ENCODE data around the gene DPF1.
"Not testable (repeated sequence)": the region's sequence is repeated elsewhere in the genome, so short reads cannot be mapped to it uniquely, and the experiment has no call there.

DPF1 gene

DNA sequence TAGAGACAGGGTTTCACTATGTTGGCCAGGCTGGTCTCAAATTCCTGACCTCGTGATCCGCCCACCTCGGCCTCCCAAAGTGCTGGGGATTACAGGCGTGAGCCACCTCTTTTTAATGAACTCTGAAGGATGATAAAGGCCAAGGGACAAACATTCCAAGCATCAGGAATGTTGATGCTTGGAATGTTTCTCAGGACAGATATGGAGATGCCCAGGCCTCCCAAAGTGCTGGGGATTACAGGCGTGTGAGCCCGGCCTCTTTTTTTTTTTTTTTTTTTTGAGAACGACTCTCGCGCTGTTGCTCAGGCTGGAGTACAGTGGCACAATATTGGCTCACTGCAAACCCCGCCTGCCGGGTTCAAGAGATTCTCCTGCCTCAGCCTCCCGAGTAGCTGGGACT, 37.9 kb upstream of the DPF1 start:
- H3K9me3 Mint-ChIP-seq; H3K27me3 Mint-ChIP-seq; DNase-seq; ATAC-seq (replicated peaks): not testable (repeated sequence)
- H3K36me3 Mint-ChIP-seq: peaks cover 22 to 36% of the 10 kb centered on the region in 2 donors
- peak overlapping the region in 1 of 2 donors; percentile 25 for H3K4me3 Mint-ChIP-seq
- peaks cover 37 to 50% of the 10 kb centered on the region in 2 donors for H3K4me1 Mint-ChIP-seq
- H3K27ac Mint-ChIP-seq: peak overlapping the region; percentile 81

DNA sequence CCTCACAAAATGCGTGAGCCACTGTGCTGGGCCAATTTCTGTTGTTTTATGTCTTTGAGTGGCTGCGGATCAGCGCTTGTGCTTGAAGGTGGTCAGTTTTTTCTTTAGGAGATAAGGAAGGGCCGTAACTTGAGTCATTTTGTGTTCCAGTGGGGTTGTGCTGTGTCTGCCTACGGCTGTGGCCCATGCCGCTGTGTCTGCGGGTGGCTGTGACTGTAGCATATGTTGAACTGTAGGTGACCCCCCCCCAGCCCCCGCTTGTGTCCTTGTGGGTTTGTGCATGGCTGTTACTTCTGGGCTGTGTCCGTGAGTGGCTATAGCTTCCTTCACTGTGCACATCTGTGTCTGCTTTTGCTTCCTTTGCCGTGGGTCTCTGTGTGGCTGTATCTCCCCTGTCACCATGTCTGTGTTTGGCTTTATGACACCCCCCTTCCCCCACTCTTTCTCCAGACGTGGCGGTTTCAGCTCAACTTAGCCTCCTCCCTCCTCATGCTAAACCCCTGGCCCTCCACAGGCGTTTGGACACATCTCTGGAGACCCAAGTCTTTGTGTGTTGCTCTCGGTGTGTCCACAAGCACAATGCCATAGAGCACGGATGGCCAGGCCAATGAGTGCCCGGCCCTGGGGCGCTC, 31.5 kb upstream of the DPF1 start:
- ATAC-seq (replicated peaks) (peak; percentile 16 to 31), DNase-seq (no peak)
- H3K9me3 Mint-ChIP-seq: peaks cover 0 to 3% of the 10 kb centered on the region in 2 donors
- peak overlapping the region; percentile 97 for H3K27ac Mint-ChIP-seq
- no peaks in the 10 kb centered on the region for H3K27me3 Mint-ChIP-seq
- H3K4me3 Mint-ChIP-seq: peak overlapping the region; percentile 94 to 95
- H3K4me1 Mint-ChIP-seq: peaks cover 42 to 79% of the 10 kb centered on the region in 2 donors
- peaks cover 51 to 58% of the 10 kb centered on the region in 2 donors for H3K36me3 Mint-ChIP-seq

DNA sequence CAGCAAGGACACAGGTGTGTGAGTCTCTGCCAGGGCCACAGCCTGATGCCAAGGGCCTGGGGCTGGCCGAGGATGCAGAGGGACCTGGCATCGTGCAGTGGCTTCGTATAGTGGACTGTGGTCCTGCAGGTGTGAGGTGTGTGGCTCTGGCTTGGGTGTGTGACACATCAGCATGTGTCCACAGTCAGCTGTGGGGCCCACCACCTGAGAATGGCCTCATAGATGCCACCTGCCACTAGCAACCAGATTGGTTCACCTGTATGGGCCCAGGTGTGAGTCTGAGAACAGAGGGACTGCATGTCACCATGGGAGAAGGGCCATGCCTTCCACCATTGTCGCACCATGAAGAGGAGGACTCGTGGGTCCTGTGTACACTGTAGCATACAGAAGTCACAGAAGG, 29.8 kb upstream of the DPF1 start:
- H3K9me3 Mint-ChIP-seq: peaks cover 0 to 4% of the 10 kb centered on the region in 2 donors
- H3K27ac Mint-ChIP-seq: peak overlapping the region; percentile 75
- peaks cover 43 to 74% of the 10 kb centered on the region in 2 donors for H3K4me1 Mint-ChIP-seq
- peak overlapping the region; percentile 94 to 95 for H3K4me3 Mint-ChIP-seq
- no peak for ATAC-seq (replicated peaks)
- DNase-seq: no peak
- peaks cover 54 to 64% of the 10 kb centered on the region in 2 donors for H3K36me3 Mint-ChIP-seq
- H3K27me3 Mint-ChIP-seq: no peaks in the 10 kb centered on the region

DNA sequence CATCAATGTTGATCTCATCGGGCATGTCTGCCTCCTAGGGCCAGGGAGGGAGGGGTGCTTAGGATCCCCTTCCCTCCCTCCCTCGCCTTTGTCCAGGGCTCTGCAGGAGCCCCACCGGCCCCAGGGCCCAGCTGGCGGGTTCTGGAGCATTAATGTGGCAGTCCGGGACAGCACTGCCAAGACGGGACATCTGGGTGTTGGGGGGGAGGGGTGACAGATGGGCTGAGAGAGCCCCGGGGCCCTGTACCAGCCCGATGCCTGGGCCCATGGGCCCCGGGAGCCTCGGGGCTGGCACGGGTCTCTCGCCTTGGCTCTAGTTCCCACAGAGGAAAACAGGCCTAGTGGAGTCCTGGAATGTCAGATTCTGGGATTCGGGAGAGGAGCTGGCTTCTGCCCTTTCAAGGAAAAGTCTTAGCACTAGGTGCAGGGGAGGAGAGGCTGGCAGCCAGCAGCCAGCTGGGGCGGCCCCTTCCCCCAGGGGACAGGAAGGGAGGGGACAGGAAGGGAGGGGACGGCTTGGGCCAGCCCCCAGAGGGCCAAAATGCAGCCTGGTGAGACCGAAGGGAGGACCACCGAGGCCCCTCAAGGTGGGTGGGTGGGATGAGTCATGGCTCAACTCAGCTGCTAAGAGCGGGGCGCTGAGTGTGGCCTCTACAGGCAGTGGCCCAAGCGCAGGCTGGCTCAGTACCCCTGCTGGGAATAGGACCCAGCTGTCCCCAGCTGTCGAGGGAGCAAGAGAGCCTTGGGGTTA, 29.1 kb upstream of the DPF1 start:
- peaks cover 0 to 4% of the 10 kb centered on the region in 2 donors for H3K9me3 Mint-ChIP-seq
- peak overlapping the region; percentile 89 for H3K27ac Mint-ChIP-seq
- DNase-seq (peak; percentile 61), ATAC-seq (replicated peaks) (peak; percentile 36 to 41)
- H3K4me3 Mint-ChIP-seq: peak overlapping the region; percentile 94 to 95
- H3K4me1 Mint-ChIP-seq: peaks cover 42 to 77% of the 10 kb centered on the region in 2 donors
- H3K36me3 Mint-ChIP-seq: peaks cover 57 to 68% of the 10 kb centered on the region in 2 donors
- H3K27me3 Mint-ChIP-seq: no peaks in the 10 kb centered on the region

DNA sequence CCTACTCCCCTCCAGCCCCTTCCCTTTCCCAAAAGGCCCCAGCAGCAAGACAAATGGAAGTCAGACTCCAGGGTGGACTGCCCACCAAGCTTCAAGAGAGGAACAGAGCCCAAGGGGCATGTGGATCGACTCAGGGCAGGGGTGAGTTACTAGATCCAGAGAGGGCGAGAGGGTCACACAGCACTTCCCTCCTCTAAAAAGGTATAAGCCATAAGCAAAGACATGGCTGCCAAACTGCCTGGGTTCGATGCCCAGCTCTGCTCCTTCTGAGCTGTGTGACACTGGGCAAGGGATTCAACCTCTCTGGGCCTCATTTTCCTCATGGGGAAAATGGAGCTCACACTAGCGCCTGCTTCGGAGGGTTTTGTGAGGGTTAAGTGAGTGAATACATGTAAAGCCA, 28.4 kb upstream of the DPF1 start:
- Mint-ChIP-seq H3K27me3 (no peaks in the 10 kb centered on the region), H3K4me1 (peaks cover 45 to 79% of the 10 kb centered on the region in 2 donors), H3K4me3 (peak overlapping the region; percentile 94 to 95), H3K36me3 (peaks cover 56 to 71% of the 10 kb centered on the region in 2 donors), H3K9me3 (peaks cover 0 to 4% of the 10 kb centered on the region in 2 donors), H3K27ac (peak overlapping the region; percentile 47)
- DNase-seq (no peak), ATAC-seq (replicated peaks) (no peak)

DNA sequence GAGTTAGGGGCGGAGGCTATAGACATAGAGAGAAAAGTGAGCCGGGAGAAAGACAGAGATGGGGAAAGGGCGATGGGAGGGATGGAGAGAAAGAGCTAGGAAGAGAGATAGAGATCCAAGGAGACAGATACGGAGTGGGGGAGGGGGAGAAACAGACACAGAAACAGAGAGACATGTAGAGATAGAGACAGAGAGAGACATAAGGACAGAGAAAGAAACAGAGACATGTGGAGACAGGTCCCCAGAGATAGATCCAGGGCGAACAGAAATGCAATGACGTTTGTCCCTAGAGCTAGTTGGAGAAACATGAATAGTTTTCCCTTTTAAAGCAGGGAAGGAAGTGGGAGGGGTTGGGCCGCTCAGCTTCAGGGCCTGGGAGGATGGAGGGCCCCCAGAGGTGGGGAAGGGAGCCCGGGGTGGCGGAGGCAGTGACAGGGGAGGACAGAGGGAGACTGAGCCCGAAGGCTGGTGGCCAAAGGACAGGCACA, 27.6 kb upstream of the DPF1 start:
- peaks cover 56 to 71% of the 10 kb centered on the region in 2 donors for H3K36me3 Mint-ChIP-seq
- H3K27me3 Mint-ChIP-seq: no peaks in the 10 kb centered on the region
- H3K9me3 Mint-ChIP-seq: peaks cover 0 to 4% of the 10 kb centered on the region in 2 donors
- peak overlapping the region; percentile 94 to 95 for H3K4me3 Mint-ChIP-seq
- H3K27ac Mint-ChIP-seq: peak overlapping the region; percentile 62
- DNase-seq: no peak
- ATAC-seq (replicated peaks): no peak
- peaks cover 39 to 79% of the 10 kb centered on the region in 2 donors for H3K4me1 Mint-ChIP-seq

DNA sequence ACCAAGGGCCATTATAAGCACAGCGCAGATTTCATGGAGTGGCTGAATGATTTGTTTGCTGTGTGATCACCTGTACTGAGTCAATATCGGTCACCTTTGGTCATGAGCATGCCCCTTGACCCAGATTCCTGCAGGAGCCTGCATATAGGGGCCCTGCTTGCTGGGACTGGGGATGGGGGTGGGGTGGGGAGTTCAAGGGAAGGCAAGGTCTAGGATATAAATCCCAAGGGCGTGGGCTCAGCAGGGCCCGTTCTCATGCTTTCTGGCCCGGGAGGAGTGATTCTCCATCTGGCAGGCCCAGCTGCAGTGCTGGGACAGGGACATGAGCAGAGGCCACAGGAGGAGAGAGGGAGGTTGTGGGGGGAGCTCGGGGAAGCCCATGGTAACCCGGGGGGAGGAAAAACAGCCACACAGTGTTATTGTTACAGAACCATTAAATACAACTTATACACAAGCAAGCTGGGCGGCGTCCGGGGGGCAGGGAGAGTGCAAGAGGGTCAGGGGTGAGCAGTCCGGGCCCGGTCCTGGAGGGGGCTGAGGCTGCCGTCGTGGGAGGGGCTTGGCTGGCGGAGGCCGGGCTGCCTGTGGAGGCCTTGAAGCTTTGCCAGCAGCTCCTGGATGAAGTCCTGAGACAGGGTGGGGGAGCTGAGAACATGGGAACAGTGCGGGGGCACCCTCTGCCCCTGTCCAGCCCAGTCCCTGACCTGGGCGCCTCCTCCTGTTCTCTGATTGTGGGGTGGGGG, 27.0 kb upstream of the DPF1 start:
- Mint-ChIP-seq H3K9me3 (peaks cover 0 to 4% of the 10 kb centered on the region in 2 donors), H3K4me1 (peaks cover 42 to 83% of the 10 kb centered on the region in 2 donors), H3K36me3 (peaks cover 58 to 74% of the 10 kb centered on the region in 2 donors), H3K27me3 (no peaks in the 10 kb centered on the region), H3K27ac (peak overlapping the region; percentile 62), H3K4me3 (peak overlapping the region; percentile 94 to 95)
- DNase-seq: no peak
- ATAC-seq (replicated peaks): no peak

DNA sequence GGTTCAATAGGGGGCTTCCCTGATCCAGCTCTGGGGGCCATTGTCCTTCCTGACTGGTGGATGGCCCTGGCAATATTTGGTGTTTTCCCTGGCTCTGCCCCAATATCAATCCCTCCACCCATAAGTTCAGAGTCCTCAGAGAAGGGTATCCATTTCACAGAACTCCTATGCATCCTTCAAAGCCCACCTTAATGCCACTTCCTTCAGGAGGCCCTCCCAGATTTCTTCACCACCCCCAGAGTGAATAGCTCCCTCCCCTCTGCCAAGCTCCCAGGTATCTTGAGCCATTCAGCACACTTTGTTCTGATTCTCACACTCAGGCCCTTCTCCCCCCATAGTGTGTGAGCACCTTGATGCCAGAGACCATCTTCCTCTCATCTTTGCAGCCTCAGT, 26.4 kb upstream of the DPF1 start:
- no peak for DNase-seq
- Mint-ChIP-seq H3K36me3 (peaks cover 54 to 71% of the 10 kb centered on the region in 2 donors), H3K9me3 (peaks cover 0 to 4% of the 10 kb centered on the region in 2 donors), H3K27ac (peak overlapping the region; percentile 52), H3K27me3 (no peaks in the 10 kb centered on the region), H3K4me3 (peak overlapping the region; percentile 10 to 14), H3K4me1 (peaks cover 43 to 83% of the 10 kb centered on the region in 2 donors)
- ATAC-seq (replicated peaks): no peak

DNA sequence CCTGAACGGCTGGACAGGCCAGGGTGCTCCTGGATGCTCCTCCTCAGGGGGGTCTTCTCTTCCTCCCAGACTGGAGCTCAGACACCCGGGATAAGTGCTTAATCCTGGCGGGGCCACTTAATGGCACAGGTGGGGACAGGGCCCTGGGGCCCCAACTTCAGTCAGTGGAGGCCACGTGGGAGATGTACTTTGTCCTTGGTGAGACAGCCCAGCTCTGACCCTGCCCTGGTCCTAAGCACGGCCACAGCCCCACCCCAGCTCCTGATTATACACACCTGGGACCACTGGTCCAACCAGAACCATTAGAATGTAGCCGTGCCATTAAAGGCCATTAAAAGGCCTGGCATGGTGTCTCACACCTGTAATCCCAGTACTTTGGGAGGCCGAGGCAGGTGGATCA, 24.4 kb upstream of the DPF1 start:
- Mint-ChIP-seq H3K4me1 (peaks cover 38 to 79% of the 10 kb centered on the region in 2 donors), H3K36me3 (peaks cover 36 to 57% of the 10 kb centered on the region in 2 donors), H3K4me3 (no peak overlapping the region), H3K27me3 (no peaks in the 10 kb centered on the region), H3K9me3 (peaks cover 0 to 4% of the 10 kb centered on the region in 2 donors), H3K27ac (no peak overlapping the region)
- ATAC-seq (replicated peaks) (no peak), DNase-seq (no peak)

DNA sequence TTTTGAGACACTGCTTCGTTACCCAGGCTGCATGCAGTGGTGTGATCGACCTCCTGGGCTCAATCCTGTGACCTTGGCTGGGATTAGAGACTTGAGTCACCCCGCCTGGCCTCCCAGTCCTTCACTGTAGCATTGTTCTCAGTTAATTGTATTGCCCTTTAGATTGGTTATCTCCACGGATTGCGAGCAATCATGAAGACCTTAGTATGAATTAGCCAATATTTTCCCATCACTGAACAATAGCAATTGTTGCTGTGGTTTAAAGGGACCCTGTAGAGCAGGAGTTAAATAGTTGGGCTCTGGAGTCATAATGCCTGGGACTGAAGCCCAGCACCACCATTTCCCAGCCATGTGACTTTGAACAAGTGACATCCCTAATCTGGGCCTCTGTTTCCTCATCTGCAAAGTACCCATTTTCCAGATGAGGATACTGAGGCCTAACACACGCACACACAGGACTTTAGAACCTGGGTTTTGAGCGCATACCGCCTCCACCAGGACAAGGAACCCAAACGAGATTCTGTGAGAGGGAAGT, 23.8 kb upstream of the DPF1 start:
- H3K36me3 Mint-ChIP-seq: peaks cover 29 to 51% of the 10 kb centered on the region in 2 donors
- no peaks in the 10 kb centered on the region for H3K27me3 Mint-ChIP-seq
- ATAC-seq (replicated peaks): no peak
- peaks cover 35 to 73% of the 10 kb centered on the region in 2 donors for H3K4me1 Mint-ChIP-seq
- no peak overlapping the region for H3K4me3 Mint-ChIP-seq
- H3K9me3 Mint-ChIP-seq: peaks cover 0 to 4% of the 10 kb centered on the region in 2 donors
- peak overlapping the region; percentile 31 for H3K27ac Mint-ChIP-seq
- DNase-seq: no peak

DNA sequence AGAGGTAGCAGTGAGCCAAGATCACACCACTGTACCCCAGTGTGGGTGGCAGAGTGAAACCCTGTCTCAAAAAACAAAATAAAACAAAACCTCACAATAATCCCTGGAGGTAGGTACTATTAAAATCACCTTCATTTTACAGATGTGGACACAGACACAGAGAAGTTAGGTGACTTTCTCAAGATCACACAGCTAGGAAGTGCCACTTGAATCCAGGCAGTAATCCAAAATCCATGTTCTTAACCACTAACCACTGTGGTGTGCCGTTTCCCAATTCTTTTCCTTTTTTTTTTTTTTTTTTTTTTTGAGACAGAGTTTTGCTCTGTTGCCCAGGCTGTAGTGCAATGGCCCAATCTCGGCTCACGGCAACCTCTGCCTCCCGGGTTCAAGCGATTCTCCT, 23.1 kb upstream of the DPF1 start:
- no peak overlapping the region for H3K27ac Mint-ChIP-seq
- H3K36me3 Mint-ChIP-seq: peaks cover 23 to 44% of the 10 kb centered on the region in 2 donors
- H3K9me3 Mint-ChIP-seq: peaks cover 0 to 4% of the 10 kb centered on the region in 2 donors
- H3K4me3 Mint-ChIP-seq: no peak overlapping the region
- peaks cover 32 to 66% of the 10 kb centered on the region in 2 donors for H3K4me1 Mint-ChIP-seq
- no peaks in the 10 kb centered on the region for H3K27me3 Mint-ChIP-seq
- DNase-seq (no peak), ATAC-seq (replicated peaks) (no peak)

DNA sequence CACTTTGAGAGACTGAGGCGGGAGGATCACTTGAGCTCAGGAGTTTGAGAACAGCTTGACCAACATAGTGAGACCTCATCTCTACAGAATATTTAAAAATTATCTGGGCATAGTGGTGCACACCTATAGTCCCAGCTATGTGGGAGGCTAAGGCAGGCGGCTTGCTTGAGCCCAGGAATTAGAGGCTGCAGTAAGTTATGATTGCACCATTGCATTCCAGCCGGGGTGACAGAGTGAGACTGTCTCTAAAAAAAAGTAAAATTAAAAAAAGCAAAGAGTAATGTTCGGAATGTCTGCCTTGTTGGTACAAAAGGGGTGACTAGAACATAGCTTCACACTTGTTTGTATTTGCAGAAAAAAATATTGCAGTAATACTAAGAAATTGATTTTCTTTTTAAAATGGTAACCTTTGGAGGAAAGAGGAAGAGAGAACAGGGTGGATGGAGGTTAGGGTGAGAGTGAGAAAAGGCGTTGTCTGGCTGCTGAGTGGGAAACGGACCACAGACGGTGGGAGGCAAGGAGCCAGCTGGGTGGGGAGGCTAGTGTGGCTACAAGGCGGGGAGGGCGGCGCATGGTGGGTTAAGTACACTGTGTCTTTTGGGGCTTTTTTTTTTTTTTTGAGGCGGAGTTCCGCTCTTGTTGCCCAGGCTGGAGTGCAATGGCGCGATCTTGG, 21.9 kb upstream of the DPF1 start:
- Mint-ChIP-seq H3K27ac (peak overlapping the region; percentile 68), H3K36me3 (peaks cover 14 to 32% of the 10 kb centered on the region in 2 donors)

DNA sequence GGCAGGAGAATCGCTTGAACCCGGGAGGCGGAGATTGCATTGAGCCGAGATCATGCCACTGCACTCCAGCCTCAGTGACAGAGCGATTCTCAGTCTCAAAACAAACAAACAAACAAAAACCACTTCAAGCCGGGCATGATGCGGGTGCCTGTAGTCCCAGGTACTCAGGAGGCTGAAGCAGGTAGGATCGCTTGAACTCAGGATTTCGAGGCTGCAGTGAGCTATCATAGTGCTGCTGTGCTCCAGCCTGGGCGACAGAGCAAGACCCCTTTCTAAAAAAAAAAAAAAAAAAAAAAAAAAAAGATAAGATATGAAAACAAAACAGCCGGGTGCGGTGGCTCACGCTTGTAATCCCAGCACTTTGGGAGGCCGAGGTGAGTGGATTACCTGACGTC, 19.3 kb upstream of the DPF1 start:
- no peak for ATAC-seq (replicated peaks)
- Mint-ChIP-seq H3K9me3 (no peaks in the 10 kb centered on the region), H3K4me1 (peaks cover 14 to 44% of the 10 kb centered on the region in 2 donors), H3K36me3 (peaks cover 9 to 21% of the 10 kb centered on the region in 2 donors), H3K27ac (peak overlapping the region; percentile 94), H3K27me3 (peaks cover 0 to 4% of the 10 kb centered on the region in 2 donors), H3K4me3 (peak overlapping the region; percentile 82 to 85)
- DNase-seq: no peak

More for the DNA sequence above, 21.9 kb upstream of the DPF1 start:
- DNase-seq (peak; percentile 55), ATAC-seq (replicated peaks) (peak; percentile 77 to 79)
- Mint-ChIP-seq H3K4me3 (peak overlapping the region; percentile 51 to 52), H3K27me3 (no peaks in the 10 kb centered on the region), H3K4me1 (peaks cover 24 to 54% of the 10 kb centered on the region in 2 donors), H3K9me3 (peaks cover 0 to 4% of the 10 kb centered on the region in 2 donors)
